Parathyroid adenoma (tissue), 2 donors: Measurements from ENCODE around the gene FASTK.

Experiments
- H2AFZ ChIP-seq: fragments of 300-600 bp; sonication (generic); one replicate; pipeline ENCODE4 v1.7.0; 2017; ENCODE audit warnings: antibody characterized with exemption, mild to moderate bottlenecking
- H3K27ac ChIP-seq: fragments of 300-600 bp; sonication (generic); one replicate; pipeline ENCODE4 v1.7.0; 2017
- H3K27me3 ChIP-seq: fragments of 300-600 bp; sonication (generic); one replicate; pipeline ENCODE4 v1.7.0; 2017; ENCODE audit warnings: low read length; ENCODE audit not compliant: control insufficient read depth, insufficient read depth
- H3K36me3 ChIP-seq: fragments of 300-600 bp; sonication (generic); one replicate; pipeline ENCODE4 v1.7.0; 2017; ENCODE audit warnings: low read length; ENCODE audit not compliant: control insufficient read depth, insufficient read depth
- H3K4me1 ChIP-seq: fragments of 300-600 bp; sonication (generic); one replicate; pipeline ENCODE4 v1.7.0; 2017; ENCODE audit warnings: control low read depth
- H3K4me2 ChIP-seq: fragments of 300-600 bp; sonication (generic); one replicate; pipeline ENCODE4 v1.7.0; 2017; ENCODE audit warnings: low read length
- H3K4me3 ChIP-seq: fragments of 300-600 bp; sonication (generic); one replicate; pipeline ENCODE4 v1.7.0; 2017; ENCODE audit warnings: low read depth, low read length
- H3K79me2 ChIP-seq: fragments of 300-600 bp; sonication (generic); one replicate; pipeline ENCODE4 v1.7.0; 2017; ENCODE audit warnings: control low read depth
- H3K9ac ChIP-seq: fragments of 300-600 bp; sonication (generic); one replicate; pipeline ENCODE4 v1.7.0; 2017; ENCODE audit warnings: mild to moderate bottlenecking
- H3K9me3 ChIP-seq: fragments of 300-600 bp; sonication (generic); one replicate; pipeline ENCODE4 v1.7.0; 2017; ENCODE audit warnings: low read length; ENCODE audit not compliant: control insufficient read depth
- TF ChIP-seq, protein P1 (sequence below): fragments of 300-600 bp; sonication (generic); IDR thresholded peaks from one replicate; pipeline ENCODE4 v1.7.0; 2017; ENCODE audit warnings: antibody characterized with exemption, mild to moderate bottlenecking
- donor health status: primary hyperparathyroidism.

Gene FASTK

DNA sequence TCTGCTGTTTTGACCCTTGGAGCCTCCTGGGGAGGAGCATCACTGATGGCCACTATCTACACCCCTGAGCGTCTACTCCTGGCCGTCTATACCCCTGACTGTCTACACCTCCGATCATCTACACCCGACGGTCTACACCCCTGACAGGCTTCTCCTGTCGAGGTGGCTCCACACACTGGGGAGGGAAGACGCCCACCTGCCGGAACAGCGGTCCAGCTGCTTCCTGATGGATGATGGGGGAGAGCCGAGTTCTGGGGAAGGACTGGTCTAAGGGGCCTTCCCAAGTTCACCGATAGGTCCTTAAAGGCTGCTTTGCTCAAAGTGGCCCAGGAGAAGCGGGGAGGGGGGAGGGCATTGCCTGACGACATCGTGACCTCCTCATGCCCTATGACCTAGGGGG lies 47.5 kb upstream of the FASTK start:
- no peaks in the 10 kb centered on the region for H3K4me1 ChIP-seq
- TF ChIP-seq, protein P1, sequence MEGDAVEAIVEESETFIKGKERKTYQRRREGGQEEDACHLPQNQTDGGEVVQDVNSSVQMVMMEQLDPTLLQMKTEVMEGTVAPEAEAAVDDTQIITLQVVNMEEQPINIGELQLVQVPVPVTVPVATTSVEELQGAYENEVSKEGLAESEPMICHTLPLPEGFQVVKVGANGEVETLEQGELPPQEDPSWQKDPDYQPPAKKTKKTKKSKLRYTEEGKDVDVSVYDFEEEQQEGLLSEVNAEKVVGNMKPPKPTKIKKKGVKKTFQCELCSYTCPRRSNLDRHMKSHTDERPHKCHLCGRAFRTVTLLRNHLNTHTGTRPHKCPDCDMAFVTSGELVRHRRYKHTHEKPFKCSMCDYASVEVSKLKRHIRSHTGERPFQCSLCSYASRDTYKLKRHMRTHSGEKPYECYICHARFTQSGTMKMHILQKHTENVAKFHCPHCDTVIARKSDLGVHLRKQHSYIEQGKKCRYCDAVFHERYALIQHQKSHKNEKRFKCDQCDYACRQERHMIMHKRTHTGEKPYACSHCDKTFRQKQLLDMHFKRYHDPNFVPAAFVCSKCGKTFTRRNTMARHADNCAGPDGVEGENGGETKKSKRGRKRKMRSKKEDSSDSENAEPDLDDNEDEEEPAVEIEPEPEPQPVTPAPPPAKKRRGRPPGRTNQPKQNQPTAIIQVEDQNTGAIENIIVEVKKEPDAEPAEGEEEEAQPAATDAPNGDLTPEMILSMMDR: no peak
- no peaks in the 10 kb centered on the region for H3K27me3 ChIP-seq
- no peak overlapping the region for H3K4me3 ChIP-seq
- no peaks in the 10 kb centered on the region for H3K9me3 ChIP-seq
- H3K36me3 ChIP-seq: no peaks in the 10 kb centered on the region
- no peak overlapping the region for H2AFZ ChIP-seq
- H3K27ac ChIP-seq: no peak overlapping the region
- H3K79me2 ChIP-seq: peaks cover 29% of the 10 kb centered on the region
- H3K9ac ChIP-seq: no peak overlapping the region
- H3K4me2 ChIP-seq: no peak overlapping the region

DNA sequence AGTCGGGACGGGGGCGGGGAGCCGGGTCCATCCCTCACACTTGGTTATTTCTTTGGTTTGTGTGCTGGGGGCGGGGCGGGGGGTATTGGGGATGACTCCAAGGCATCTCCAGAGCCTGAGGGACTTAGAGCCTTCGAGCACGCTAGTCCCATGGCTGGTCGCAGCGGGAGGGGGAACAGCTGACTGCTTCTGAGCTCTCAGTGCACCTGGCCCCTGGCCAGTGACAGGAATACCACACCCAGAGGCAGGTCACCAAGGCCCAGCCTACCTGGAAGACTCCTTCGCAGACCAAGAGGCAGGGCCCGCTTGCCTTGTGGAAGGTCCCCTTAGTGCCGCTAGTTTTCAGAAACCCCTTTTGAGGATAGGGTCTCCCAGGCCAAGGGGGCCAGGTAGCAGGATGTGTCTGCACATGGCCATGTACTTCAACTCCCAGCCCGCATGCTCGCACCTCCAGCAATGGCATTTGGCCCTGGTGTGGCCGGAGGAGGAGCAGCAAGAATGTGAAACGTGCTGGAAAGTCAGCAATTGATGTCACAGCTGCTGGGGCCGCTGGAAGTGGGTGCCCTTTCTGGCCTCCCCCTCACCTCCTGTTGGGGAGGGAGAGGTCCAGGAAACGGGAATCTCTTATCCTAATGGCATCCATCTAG lies 46.0 kb upstream of the FASTK start:
- TF ChIP-seq, protein P1: no peak
- no peak overlapping the region for H2AFZ ChIP-seq
- H3K4me1 ChIP-seq: no peaks in the 10 kb centered on the region
- no peaks in the 10 kb centered on the region for H3K27me3 ChIP-seq
- H3K79me2 ChIP-seq: peaks cover 29% of the 10 kb centered on the region
- H3K9ac ChIP-seq: no peak overlapping the region
- H3K4me3 ChIP-seq: no peak overlapping the region
- no peaks in the 10 kb centered on the region for H3K9me3 ChIP-seq
- H3K4me2 ChIP-seq: no peak overlapping the region
- no peak overlapping the region for H3K27ac ChIP-seq
- H3K36me3 ChIP-seq: no peaks in the 10 kb centered on the region

DNA sequence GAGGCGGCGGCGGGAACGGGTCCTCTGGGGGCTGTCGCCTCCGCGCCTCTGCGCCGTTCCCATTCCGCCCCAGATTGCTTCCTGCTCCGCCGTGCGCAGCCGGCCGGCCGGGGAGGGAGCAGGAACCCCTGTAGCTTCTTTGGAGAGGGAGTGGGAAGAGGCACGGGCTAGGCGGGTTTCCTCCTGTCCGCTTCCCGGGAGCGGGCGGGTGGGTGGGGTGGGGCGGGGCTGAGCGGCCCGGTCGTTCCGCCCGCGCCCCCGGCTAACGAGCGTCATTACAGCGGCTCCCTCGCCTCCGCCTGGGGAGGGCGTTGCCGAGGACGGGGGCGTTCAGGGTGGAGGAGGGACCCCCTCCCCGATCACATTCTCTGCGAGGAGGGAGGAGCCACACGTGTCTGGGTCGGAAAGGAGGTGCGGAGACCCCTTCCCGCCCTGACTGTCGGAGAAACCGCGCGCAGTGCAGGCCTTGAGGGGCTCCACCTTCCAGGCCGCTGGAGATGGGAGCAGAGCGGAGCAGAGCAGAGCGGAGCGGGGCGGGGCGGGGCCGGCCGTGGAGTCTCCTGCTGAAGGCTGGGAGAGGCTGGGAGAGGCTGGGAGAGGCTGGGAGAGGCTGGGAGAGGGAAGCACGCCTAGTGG lies 45.4 kb upstream of the FASTK start:
- no peaks in the 10 kb centered on the region for H3K4me1 ChIP-seq
- no peaks in the 10 kb centered on the region for H3K27me3 ChIP-seq
- no peak overlapping the region for H2AFZ ChIP-seq
- TF ChIP-seq, protein P1: no peak
- H3K4me3 ChIP-seq: no peak overlapping the region
- H3K36me3 ChIP-seq: no peaks in the 10 kb centered on the region
- no peaks in the 10 kb centered on the region for H3K9me3 ChIP-seq
- H3K9ac ChIP-seq: no peak overlapping the region
- peaks cover 29% of the 10 kb centered on the region for H3K79me2 ChIP-seq
- no peak overlapping the region for H3K4me2 ChIP-seq
- H3K27ac ChIP-seq: no peak overlapping the region

DNA sequence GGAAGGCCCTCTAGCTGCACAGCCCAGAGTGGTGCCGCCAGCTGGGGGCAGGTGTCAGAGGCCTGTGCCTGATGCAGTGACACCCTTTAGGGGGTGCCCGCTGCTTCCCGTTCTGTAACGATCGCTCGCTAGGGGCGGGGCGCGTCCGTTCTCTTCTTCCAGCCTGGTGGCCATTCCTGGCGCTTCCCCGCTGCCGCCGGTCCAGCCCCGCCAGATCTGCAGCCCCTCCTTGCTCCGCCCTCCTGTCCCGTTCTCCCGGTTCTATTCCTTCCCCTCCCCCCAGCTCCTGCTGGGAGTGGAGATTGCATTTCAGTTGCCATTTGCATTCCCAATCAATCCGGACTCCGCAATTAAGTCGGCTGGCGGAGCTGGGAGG lies 44.8 kb upstream of the FASTK start:
- H3K9ac ChIP-seq: no peak overlapping the region
- no peak overlapping the region for H3K4me2 ChIP-seq
- H3K36me3 ChIP-seq: no peaks in the 10 kb centered on the region
- no peak overlapping the region for H3K27ac ChIP-seq
- H3K27me3 ChIP-seq: no peaks in the 10 kb centered on the region
- no peak overlapping the region for H3K4me3 ChIP-seq
- H3K4me1 ChIP-seq: no peaks in the 10 kb centered on the region
- H2AFZ ChIP-seq: no peak overlapping the region
- TF ChIP-seq, protein P1: no peak
- peaks cover 29% of the 10 kb centered on the region for H3K79me2 ChIP-seq
- H3K9me3 ChIP-seq: no peaks in the 10 kb centered on the region

DNA sequence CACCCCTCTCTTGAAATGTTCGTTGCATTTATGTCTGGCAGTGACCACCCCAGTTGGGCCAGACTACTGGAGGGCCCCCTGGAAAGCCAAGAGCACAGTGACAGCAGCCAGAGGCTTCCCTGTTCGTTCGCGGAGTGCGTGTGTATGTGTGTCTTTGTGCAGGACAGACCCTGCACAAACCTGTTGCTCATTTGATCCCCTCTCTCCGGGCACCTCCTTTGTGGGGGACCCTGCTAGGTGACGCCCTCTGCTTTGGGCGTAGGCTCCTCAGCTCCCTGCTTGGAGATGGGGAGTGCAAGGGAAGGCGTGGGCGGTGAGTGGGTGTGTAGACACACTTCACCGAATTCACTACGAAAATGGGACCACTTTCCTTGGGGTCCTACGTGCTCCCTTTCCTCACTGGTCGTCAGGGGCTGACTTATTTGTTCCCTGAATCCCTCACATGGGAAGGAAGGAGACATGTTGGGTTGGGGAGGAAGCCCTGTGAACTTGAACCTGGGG lies 44.3 kb upstream of the FASTK start:
- H3K27me3 ChIP-seq: no peaks in the 10 kb centered on the region
- H3K4me1 ChIP-seq: no peaks in the 10 kb centered on the region
- no peak overlapping the region for H3K4me3 ChIP-seq
- H3K36me3 ChIP-seq: no peaks in the 10 kb centered on the region
- H3K79me2 ChIP-seq: peaks cover 26% of the 10 kb centered on the region
- TF ChIP-seq, protein P1: no peak
- no peaks in the 10 kb centered on the region for H3K9me3 ChIP-seq
- H3K4me2 ChIP-seq: no peak overlapping the region
- no peak overlapping the region for H3K27ac ChIP-seq
- no peak overlapping the region for H2AFZ ChIP-seq
- H3K9ac ChIP-seq: no peak overlapping the region
